ENCODE data around the gene IFT172.
A peak's percentile ranks its signal among the peaks of the same experiment; 100 is the strongest.
"Not testable (repeated sequence)": the region's sequence is repeated elsewhere in the genome, so short reads cannot be mapped to it uniquely, and the experiment has no call there.

Gene IFT172, protein sequence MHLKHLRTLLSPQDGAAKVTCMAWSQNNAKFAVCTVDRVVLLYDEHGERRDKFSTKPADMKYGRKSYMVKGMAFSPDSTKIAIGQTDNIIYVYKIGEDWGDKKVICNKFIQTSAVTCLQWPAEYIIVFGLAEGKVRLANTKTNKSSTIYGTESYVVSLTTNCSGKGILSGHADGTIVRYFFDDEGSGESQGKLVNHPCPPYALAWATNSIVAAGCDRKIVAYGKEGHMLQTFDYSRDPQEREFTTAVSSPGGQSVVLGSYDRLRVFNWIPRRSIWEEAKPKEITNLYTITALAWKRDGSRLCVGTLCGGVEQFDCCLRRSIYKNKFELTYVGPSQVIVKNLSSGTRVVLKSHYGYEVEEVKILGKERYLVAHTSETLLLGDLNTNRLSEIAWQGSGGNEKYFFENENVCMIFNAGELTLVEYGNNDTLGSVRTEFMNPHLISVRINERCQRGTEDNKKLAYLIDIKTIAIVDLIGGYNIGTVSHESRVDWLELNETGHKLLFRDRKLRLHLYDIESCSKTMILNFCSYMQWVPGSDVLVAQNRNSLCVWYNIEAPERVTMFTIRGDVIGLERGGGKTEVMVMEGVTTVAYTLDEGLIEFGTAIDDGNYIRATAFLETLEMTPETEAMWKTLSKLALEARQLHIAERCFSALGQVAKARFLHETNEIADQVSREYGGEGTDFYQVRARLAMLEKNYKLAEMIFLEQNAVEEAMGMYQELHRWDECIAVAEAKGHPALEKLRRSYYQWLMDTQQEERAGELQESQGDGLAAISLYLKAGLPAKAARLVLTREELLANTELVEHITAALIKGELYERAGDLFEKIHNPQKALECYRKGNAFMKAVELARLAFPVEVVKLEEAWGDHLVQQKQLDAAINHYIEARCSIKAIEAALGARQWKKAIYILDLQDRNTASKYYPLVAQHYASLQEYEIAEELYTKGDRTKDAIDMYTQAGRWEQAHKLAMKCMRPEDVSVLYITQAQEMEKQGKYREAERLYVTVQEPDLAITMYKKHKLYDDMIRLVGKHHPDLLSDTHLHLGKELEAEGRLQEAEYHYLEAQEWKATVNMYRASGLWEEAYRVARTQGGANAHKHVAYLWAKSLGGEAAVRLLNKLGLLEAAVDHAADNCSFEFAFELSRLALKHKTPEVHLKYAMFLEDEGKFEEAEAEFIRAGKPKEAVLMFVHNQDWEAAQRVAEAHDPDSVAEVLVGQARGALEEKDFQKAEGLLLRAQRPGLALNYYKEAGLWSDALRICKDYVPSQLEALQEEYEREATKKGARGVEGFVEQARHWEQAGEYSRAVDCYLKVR (N-terminal part only)

GRCh38 chr2:27489498-27490397, at the start of gene IFT172:
Gene IFT172 (minus strand): TSS chr2:27489743. CDS start chr2:27489653, 90 bp downstream.
- DNase-seq = peak; percentile 99

GRCh38 chr2:27538839-27539450, 49.4 kb upstream of the IFT172 start:
- DNase-seq = not testable (repeated sequence)

DNA sequence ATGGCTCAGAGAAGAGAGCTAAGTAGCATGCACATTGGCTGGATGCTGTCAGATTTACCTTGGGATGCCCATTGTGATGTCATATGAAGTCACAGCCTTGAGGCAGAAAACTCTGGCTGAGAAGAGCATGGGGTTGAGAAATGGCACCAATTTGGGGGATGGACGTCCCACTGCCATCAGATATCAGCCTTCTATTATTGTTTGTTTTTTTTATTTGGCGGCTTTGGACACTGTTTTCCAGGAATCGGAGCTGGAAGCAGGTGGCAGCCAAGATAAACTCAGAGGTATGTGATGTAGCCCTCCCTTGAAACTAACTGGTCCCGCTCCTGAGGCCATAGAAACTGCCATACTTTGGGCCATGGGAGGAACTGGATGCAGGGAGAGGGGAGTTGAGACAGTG, 47.7 kb upstream of the IFT172 start:
- DNase-seq = no peak

DNA sequence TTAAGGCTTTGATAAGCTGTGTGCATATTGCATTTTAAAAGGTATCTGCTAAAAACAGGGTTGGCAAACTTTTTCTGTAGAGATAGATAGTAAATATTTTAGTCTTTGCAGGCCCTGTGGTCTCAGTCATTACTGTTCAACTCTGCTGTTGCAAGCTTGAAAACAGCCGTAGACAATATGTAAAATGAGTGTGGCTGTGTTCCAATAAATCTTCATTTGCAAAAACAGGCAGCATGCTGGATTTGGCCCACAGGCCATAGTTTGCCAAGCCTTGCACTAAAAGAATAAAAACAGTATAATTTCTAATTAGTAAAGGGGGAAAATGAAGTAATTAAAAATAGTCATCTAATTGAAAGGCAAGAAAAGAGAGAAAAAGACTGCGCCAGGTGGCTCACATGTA, 42.4 kb upstream of the IFT172 start:
- DNase-seq = no peak

DNA sequence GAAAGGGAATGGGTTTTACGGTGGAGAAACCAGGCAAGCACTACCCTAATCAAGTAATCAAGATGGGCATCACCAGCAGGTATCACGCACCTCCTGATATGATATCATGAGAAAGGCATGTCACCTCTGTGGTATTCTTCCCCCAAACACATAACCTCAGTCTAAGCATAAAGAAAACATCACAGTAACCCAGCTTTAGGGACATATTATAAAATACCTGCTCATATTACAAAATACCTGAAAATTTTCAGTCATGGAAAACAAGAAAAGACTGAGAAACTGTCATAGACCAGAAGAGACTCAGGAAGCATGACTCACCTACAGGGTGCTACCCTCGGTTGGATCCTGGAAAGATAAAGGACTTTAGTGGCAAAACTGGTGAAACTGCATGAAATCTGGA, 37.6 kb upstream of the IFT172 start:
- DNase-seq = no peak

- no peak for DNase-seq
Measured at GRCh38 chr2:27522400-27522945, 32.9 kb upstream of the IFT172 start.

- DNase-seq = no peak
Measured at GRCh38 chr2:27520316-27520715, 30.8 kb upstream of the IFT172 start.

GRCh38 chr2:27518782-27519113, 29.2 kb upstream of the IFT172 start:
- no peak for DNase-seq

GRCh38 chr2:27518113-27518781, 28.7 kb upstream of the IFT172 start:
- no peak for DNase-seq

DNA sequence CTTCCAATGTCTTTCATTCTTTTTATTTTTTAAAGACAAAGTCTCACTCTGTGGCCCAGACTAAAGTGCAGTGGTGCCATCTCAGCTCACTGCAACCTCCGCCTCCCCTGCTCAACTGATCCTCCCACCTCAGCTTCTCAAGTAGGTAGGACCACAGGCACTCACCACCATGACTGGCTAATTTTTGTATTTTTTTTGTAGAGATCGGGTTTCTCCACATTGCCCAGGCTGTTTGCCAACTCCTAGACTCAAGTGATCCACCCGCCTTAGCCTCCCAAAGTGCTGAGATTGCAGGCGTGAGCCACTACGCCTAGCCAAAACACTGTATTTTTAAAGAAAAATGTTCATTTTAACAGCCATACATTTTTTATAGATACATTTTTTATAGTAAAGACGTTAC, 19.8 kb upstream of the IFT172 start:
- no peak for DNase-seq

DNA sequence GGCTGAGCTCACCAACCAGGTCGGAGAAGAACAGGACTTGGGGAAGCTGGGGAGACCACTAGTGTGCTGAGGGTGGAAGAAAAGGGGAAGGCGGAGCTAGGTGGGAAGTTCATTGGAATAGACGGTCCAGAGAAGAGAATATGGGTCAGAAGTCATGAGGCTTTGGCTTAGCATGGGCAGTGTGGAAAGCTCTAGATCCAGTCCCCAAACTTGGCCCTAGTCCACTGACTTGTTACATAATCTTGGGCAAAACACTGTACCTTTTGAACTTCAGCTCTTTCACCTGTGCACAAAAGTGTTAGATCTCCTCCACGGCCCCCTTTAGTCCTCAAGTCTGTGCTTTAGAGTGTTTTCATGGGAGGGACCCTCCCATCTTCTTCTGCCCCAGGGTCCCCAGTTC, 17.8 kb upstream of the IFT172 start:
- DNase-seq = no peak

- DNase-seq = no peak
Measured at GRCh38 chr2:27506587-27506986, 17.0 kb upstream of the IFT172 start.

DNA sequence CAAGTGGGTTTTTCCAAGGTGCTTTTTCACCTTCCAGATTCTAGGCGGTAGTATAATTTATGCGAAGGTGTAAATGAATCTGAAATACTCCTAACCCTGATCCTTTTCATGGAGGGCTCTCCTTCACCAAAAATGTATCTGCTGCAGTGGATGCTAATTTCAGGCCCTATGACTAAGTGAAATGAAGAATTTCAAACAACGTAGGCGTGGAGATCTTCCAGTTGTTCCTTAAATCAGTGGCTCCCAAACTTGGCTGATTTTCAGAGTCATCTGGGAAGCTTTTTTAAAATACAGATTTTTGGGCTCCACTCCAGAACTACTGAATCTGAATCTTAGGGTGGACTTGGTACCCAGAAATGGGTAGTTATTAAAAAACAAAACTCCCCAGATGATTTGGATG, 12.6 kb upstream of the IFT172 start:
- no peak for DNase-seq

DNA sequence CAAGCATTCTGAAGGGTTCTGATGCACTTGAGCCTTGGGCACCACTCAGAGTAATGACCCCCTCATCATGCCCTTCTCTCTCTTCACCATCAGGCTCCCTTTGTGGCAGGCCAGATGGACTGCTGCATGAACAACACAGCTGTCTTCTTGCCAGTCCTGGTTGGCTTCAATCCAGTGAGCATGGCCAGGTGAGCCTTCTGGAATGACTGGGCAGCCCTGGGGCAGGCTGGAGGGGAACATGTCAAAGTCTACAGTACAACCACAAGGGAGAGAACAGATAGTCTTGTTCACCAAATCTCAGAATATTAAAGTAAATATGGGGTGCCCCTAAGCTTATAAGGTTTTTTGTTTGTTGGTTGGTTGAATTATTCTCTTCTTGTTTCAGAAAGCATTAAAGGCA, 11.5 kb upstream of the IFT172 start:
- no peak for DNase-seq

DNA sequence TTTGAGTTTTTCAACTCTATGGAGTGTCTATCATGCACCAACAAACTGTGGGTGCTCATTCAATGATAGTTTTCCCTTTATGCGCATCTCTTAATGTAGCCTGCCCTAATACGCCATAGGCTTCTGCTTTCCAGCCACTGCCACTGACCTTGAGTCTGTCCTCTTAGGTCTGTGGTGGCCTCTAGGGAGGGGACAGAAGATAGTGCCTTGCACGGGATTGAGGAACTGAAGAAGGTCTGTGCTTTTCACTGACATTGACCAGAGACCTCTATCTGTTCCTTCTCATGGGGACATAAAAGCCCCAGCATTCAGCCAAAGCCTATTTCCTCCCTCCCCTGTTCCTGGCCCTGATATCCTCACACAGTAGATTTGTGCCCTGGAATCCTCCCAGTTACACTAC, 9.4 kb upstream of the IFT172 start:
- no peak for DNase-seq

GRCh38 chr2:27497288-27497627, 7.7 kb upstream of the IFT172 start:
- no peak for DNase-seq

DNA sequence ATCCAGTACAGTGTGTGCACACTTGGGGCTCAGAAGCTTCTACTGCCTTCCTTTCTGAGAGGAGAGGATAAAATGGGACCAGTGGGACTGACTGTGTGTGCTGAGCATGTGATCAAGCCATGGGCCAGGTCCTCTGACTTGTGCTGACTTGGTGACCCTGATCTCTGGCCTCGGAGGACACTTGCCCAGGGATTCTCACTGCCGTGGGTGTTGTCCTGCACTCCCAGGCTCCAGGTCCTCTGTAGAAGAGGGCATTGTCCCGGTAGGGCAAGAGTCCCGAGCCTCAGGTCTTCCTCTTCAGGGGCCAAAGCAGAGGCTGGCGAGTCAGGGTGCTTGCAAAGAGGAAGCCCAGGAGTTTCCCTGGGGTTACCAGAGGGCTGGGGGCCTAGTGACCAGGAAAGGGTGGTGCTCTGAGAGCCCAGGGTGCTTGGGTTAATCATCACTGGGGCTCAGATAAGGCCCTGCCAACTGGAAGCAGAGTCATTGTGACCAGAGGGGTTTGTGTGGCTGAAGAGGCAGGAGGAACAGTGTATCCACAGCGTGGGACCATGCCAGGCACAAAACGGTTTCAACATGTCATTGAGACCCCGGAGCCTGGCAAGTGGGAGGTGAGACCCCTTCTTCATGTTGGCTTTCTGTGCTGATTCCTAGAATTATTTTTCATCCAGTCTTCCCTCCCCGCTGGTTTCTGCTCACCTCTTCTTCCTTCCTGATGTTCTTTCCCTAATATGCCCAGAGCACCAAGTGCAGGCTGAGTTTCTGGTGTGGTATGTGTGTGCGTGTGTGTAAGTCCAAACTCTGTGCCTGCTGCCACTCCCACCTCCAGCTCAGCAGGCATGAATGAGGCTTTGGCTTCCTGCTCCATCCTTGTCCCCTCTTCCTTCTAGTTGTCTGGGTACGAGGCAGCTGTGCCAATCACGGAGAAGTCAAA, 7.1 kb upstream of the IFT172 start, which contains the start of gene GCKR:
Gene GCKR, plus strand, starts transcription at position 483 of the 931 bp plus-strand sequence. Its CDS starts 66 bp downstream, at position 549.
- no peak for DNase-seq

DNA sequence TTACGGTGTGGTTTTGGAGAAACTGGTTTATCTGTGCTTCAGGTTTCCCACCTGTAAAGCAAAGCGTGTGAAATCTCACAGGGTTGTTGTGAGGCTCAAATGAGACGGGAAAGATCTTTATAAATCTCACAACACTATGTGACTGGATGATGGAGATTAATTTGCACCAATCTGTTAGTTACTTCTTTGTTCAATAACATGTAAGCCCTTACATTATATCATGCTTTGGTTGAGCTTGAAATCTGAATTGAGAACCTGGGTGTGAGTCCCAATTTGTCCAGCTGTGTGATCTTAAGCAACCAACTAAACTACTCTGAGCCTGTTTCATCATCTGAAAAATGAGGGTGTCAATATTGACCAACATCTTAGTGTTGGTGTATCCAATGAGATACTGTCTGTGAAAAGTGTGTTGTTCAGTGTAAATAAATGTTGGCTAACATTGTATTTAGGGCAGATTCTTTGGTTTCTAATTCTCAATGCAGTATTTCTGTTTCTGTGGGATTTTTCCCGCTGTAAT, 6.4 kb upstream of the IFT172 start:
- DNase-seq = no peak

DNA sequence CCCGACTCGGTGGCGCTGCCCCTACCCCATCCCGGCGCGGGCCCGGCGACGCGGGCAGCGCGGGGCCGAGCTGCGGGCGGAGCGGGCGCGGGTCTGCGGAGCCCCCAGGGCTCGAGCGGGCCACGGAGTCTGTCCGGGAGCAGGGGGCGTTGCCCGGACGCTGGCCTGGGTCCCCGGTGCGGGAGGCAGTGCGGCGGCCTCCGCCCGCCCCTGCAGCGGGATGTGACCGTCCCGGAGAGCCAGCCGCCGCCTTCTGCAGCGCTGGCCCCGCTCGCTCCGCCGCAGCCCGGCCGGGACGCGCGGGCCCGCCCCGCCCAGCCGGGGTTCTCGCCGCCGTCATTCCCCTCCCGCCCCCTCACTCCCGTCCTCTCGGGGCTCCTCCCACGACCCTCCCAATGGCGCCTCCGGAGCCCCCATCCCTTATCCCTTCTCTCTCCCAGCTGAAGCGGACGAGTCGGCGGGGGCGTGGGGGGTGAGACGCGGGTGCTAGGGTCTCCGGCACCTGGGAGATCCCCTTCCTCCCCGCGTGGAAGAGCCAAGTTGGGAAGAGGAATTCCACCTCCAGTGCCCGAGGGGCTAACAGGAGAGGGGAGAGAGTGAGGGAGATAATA, 5.5 kb upstream of the IFT172 start, which contains the start of gene FNDC4:
Gene FNDC4, minus strand, starts transcription at position 257 of the 611 bp plus-strand sequence. CDS start 521 bp downstream, outside the sequence.
- DNase-seq = peak; percentile 21
